ENCODE data around the gene SUGP1. TPM values are rescaled to one million over a fixed set of nuclear protein-coding genes. Genes with fewer than 3 reads are reported as not detected.
A peak's percentile ranks its signal among the peaks of the same experiment; 100 is the strongest.

Gene SUGP1
- total and polyA plus RNA-seq, 9 donors, result 22.2 to 43.9 (median 37.5) TPM

- DNase-seq, result no peak
- Histone ChIP-seq H3K4me3 (ENCODE audit: low read length) (no peak overlapping the region), H3K4me1 (ENCODE audit: control insufficient read depth, insufficient read depth, low read length) (peaks cover 15% of the 10 kb centered on the region), H3K9me3 (replicated peaks; ENCODE audit: control insufficient read depth, low read depth, low read length) (no peaks in the 10 kb centered on the region), H3K36me3 (ENCODE audit: control insufficient read depth, insufficient read depth, low read length) (peaks cover 79% of the 10 kb centered on the region), H3K27me3 (ENCODE audit: control insufficient read depth, insufficient read depth, low read length) (no peaks in the 10 kb centered on the region), H3K27ac (ENCODE audit: low read length) (no peak overlapping the region)
- 91% methylated on average over 8 of the region's 8 CpGs for whole genome bisulfite sequencing (ENCODE audit: insufficient coverage)
These were observed 7.4 kb upstream of the SUGP1 start for GRCh38 chr19:19327672-19328071.

- DNase-seq, result peak; percentile 65
- H3K27me3 ChIP-seq (ENCODE audit: control insufficient read depth, insufficient read depth, low read length), result no peaks in the 10 kb centered on the region
- H3K27ac ChIP-seq (ENCODE audit: low read length), result peak overlapping the region; percentile 85
- peaks cover 33% of the 10 kb centered on the region for H3K4me1 ChIP-seq (ENCODE audit: control insufficient read depth, insufficient read depth, low read length)
- WGBS (ENCODE audit: insufficient coverage), result 85% methylated on average over 6 of the region's 7 CpGs
- H3K9me3 ChIP-seq (replicated peaks; ENCODE audit: control insufficient read depth, low read depth, low read length), result no peaks in the 10 kb centered on the region
- H3K36me3 ChIP-seq (ENCODE audit: control insufficient read depth, insufficient read depth, low read length), result peaks cover 48% of the 10 kb centered on the region
- H3K4me3 ChIP-seq (ENCODE audit: low read length), result no peak overlapping the region
These were observed 3.9 kb upstream of the SUGP1 start for GRCh38 chr19:19324059-19324770.

GRCh38 chr19:19321141-19321577 lies 850 bp upstream of the SUGP1 start:
- H3K4me3 ChIP-seq (ENCODE audit: low read length), result peak overlapping the region; percentile 99
- H3K9me3 ChIP-seq (replicated peaks; ENCODE audit: control insufficient read depth, low read depth, low read length), result no peaks in the 10 kb centered on the region
- H3K27me3 ChIP-seq (ENCODE audit: control insufficient read depth, insufficient read depth, low read length), result no peaks in the 10 kb centered on the region
- H3K27ac ChIP-seq (ENCODE audit: low read length), result peak overlapping the region; percentile 96
- peaks cover 36% of the 10 kb centered on the region for H3K4me1 ChIP-seq (ENCODE audit: control insufficient read depth, insufficient read depth, low read length)
- 0% methylated on average over 23 of the region's 34 CpGs for WGBS (ENCODE audit: insufficient coverage)
- peaks cover 30% of the 10 kb centered on the region for H3K36me3 ChIP-seq (ENCODE audit: control insufficient read depth, insufficient read depth, low read length)
- DNase-seq, result no peak

- H3K4me3 ChIP-seq (ENCODE audit: low read length), result peak overlapping the region; percentile 99
- peak overlapping the region; percentile 96 for H3K27ac ChIP-seq (ENCODE audit: low read length)
- no peaks in the 10 kb centered on the region for H3K9me3 ChIP-seq (replicated peaks; ENCODE audit: control insufficient read depth, low read depth, low read length)
- no peak for DNase-seq
- H3K4me1 ChIP-seq (ENCODE audit: control insufficient read depth, insufficient read depth, low read length), result peaks cover 36% of the 10 kb centered on the region
- 9% methylated on average over 32 of the region's 32 CpGs for WGBS (ENCODE audit: insufficient coverage)
- peaks cover 29% of the 10 kb centered on the region for H3K36me3 ChIP-seq (ENCODE audit: control insufficient read depth, insufficient read depth, low read length)
- H3K27me3 ChIP-seq (ENCODE audit: control insufficient read depth, insufficient read depth, low read length), result no peaks in the 10 kb centered on the region
These were observed 463 bp downstream of the SUGP1 start for GRCh38 chr19:19319732-19320360.

- Histone ChIP-seq H3K27me3 (ENCODE audit: control insufficient read depth, insufficient read depth, low read length) (no peaks in the 10 kb centered on the region), H3K4me1 (ENCODE audit: control insufficient read depth, insufficient read depth, low read length) (peaks cover 11% of the 10 kb centered on the region), H3K9me3 (replicated peaks; ENCODE audit: control insufficient read depth, low read depth, low read length) (no peaks in the 10 kb centered on the region), H3K4me3 (ENCODE audit: low read length) (no peak overlapping the region), H3K36me3 (ENCODE audit: control insufficient read depth, insufficient read depth, low read length) (peaks cover 32% of the 10 kb centered on the region), H3K27ac (ENCODE audit: low read length) (no peak overlapping the region)
- DNase-seq, result no peak
- WGBS (ENCODE audit: insufficient coverage), result no CpG with 5 or more reads among the region's 1 CpG
These were observed 4.2 kb downstream of the SUGP1 start for GRCh38 chr19:19316082-19316481.

GRCh38 chr19:19315444-19315843 lies 4.9 kb downstream of the SUGP1 start:
- Histone ChIP-seq H3K36me3 (ENCODE audit: control insufficient read depth, insufficient read depth, low read length) (peaks cover 33% of the 10 kb centered on the region), H3K4me1 (ENCODE audit: control insufficient read depth, insufficient read depth, low read length) (peaks cover 11% of the 10 kb centered on the region), H3K9me3 (replicated peaks; ENCODE audit: control insufficient read depth, low read depth, low read length) (no peaks in the 10 kb centered on the region), H3K4me3 (ENCODE audit: low read length) (no peak overlapping the region), H3K27me3 (ENCODE audit: control insufficient read depth, insufficient read depth, low read length) (no peaks in the 10 kb centered on the region), H3K27ac (ENCODE audit: low read length) (no peak overlapping the region)
- 88% methylated on average over 1 of the region's 2 CpGs for WGBS (ENCODE audit: insufficient coverage)
- DNase-seq, result no peak

- no peak for DNase-seq
- no peak overlapping the region for H3K4me3 ChIP-seq (ENCODE audit: low read length)
- WGBS (ENCODE audit: insufficient coverage), result 90% methylated on average over 9 of the region's 10 CpGs
- H3K36me3 ChIP-seq (ENCODE audit: control insufficient read depth, insufficient read depth, low read length), result peaks cover 68% of the 10 kb centered on the region
- H3K4me1 ChIP-seq (ENCODE audit: control insufficient read depth, insufficient read depth, low read length), result no peaks in the 10 kb centered on the region
- H3K9me3 ChIP-seq (replicated peaks; ENCODE audit: control insufficient read depth, low read depth, low read length), result no peaks in the 10 kb centered on the region
- H3K27ac ChIP-seq (ENCODE audit: low read length), result no peak overlapping the region
- H3K27me3 ChIP-seq (ENCODE audit: control insufficient read depth, insufficient read depth, low read length), result no peaks in the 10 kb centered on the region
These were observed 11.9 kb downstream of the SUGP1 start for GRCh38 chr19:19308373-19308772.

GRCh38 chr19:19306191-19306590 lies 14.1 kb downstream of the SUGP1 start:
- Histone ChIP-seq H3K4me1 (ENCODE audit: control insufficient read depth, insufficient read depth, low read length) (no peaks in the 10 kb centered on the region), H3K4me3 (ENCODE audit: low read length) (no peak overlapping the region), H3K27ac (ENCODE audit: low read length) (no peak overlapping the region), H3K27me3 (ENCODE audit: control insufficient read depth, insufficient read depth, low read length) (no peaks in the 10 kb centered on the region), H3K36me3 (ENCODE audit: control insufficient read depth, insufficient read depth, low read length) (peaks cover 78% of the 10 kb centered on the region), H3K9me3 (replicated peaks; ENCODE audit: control insufficient read depth, low read depth, low read length) (no peaks in the 10 kb centered on the region)
- 89% methylated on average over 9 of the region's 9 CpGs for WGBS (ENCODE audit: insufficient coverage)
- DNase-seq, result no peak

- H3K4me1 ChIP-seq (ENCODE audit: control insufficient read depth, insufficient read depth, low read length), result no peaks in the 10 kb centered on the region
- H3K4me3 ChIP-seq (ENCODE audit: low read length), result no peak overlapping the region
- no peaks in the 10 kb centered on the region for H3K27me3 ChIP-seq (ENCODE audit: control insufficient read depth, insufficient read depth, low read length)
- H3K9me3 ChIP-seq (replicated peaks; ENCODE audit: control insufficient read depth, low read depth, low read length), result no peaks in the 10 kb centered on the region
- DNase-seq, result no peak
- WGBS (ENCODE audit: insufficient coverage), result 94% methylated on average over 15 of the region's 16 CpGs
- H3K27ac ChIP-seq (ENCODE audit: low read length), result no peak overlapping the region
- H3K36me3 ChIP-seq (ENCODE audit: control insufficient read depth, insufficient read depth, low read length), result peaks cover 82% of the 10 kb centered on the region
These were observed 14.6 kb downstream of the SUGP1 start for GRCh38 chr19:19305696-19306095.

GRCh38 chr19:19305066-19305465 lies 15.2 kb downstream of the SUGP1 start:
- Histone ChIP-seq H3K27me3 (ENCODE audit: control insufficient read depth, insufficient read depth, low read length) (no peaks in the 10 kb centered on the region), H3K27ac (ENCODE audit: low read length) (peak overlapping the region; percentile 20), H3K4me1 (ENCODE audit: control insufficient read depth, insufficient read depth, low read length) (no peaks in the 10 kb centered on the region), H3K9me3 (replicated peaks; ENCODE audit: control insufficient read depth, low read depth, low read length) (no peaks in the 10 kb centered on the region), H3K36me3 (ENCODE audit: control insufficient read depth, insufficient read depth, low read length) (peaks cover 83% of the 10 kb centered on the region), H3K4me3 (ENCODE audit: low read length) (no peak overlapping the region)
- 96% methylated on average over 6 of the region's 10 CpGs for WGBS (ENCODE audit: insufficient coverage)
- DNase-seq, result no peak

All from muscle of leg (tissue), 11 donors.